ENCODE measurements around the gene COL13A1. TPM values are rescaled to one million over a fixed set of nuclear protein-coding genes. Genes with fewer than 3 reads are reported as not detected.

The COL13A1 gene
- total RNA-seq, 4 donors from 2014 or later: 2.0 to 3.8 TPM; not detected in 2

DNA sequence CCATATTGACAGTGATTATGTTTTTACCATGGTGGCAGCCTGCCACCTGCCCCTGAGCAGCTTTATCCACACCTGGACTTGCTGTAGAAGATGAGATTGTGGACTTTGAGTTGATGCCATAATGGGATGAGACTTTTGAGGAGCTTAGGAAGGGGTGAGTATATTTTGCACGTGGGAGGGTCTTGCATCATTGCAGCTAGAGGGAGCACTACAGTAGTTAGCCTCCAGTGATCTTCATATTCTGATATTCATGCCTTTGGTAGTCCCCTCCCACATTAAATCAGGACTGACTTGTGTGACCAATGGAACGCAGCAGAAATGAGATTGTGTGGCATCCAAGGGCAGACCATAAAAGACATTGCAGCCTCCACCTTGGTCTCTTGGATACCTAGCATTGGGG is 18.2 kb upstream of the COL13A1 start:
- H3K4me1 ChIP-seq: no peaks in the 10 kb centered on the region
- TF ChIP-seq POLR2A (IDR thresholded peaks at IDR 0.05): no peak
- TF ChIP-seq, protein P1, sequence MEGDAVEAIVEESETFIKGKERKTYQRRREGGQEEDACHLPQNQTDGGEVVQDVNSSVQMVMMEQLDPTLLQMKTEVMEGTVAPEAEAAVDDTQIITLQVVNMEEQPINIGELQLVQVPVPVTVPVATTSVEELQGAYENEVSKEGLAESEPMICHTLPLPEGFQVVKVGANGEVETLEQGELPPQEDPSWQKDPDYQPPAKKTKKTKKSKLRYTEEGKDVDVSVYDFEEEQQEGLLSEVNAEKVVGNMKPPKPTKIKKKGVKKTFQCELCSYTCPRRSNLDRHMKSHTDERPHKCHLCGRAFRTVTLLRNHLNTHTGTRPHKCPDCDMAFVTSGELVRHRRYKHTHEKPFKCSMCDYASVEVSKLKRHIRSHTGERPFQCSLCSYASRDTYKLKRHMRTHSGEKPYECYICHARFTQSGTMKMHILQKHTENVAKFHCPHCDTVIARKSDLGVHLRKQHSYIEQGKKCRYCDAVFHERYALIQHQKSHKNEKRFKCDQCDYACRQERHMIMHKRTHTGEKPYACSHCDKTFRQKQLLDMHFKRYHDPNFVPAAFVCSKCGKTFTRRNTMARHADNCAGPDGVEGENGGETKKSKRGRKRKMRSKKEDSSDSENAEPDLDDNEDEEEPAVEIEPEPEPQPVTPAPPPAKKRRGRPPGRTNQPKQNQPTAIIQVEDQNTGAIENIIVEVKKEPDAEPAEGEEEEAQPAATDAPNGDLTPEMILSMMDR (IDR thresholded peaks at IDR 0.05): no peak
- no peaks in the 10 kb centered on the region for H3K36me3 ChIP-seq
- no peak overlapping the region for H3K27ac ChIP-seq
- DNase-seq: no peak
- H3K27me3 ChIP-seq: peaks cover 0 to 49% (median 0%) of the 10 kb centered on the region in 4 donors
- H3K4me3 ChIP-seq: no peak overlapping the region
- WGBS, 2 donors: 33 to 46% methylated on average over 2 of the region's 2 CpGs
- intact Hi-C loops (cut with DNase I): no loop called here
- H3K9me3 ChIP-seq: no peaks in the 10 kb centered on the region

DNA sequence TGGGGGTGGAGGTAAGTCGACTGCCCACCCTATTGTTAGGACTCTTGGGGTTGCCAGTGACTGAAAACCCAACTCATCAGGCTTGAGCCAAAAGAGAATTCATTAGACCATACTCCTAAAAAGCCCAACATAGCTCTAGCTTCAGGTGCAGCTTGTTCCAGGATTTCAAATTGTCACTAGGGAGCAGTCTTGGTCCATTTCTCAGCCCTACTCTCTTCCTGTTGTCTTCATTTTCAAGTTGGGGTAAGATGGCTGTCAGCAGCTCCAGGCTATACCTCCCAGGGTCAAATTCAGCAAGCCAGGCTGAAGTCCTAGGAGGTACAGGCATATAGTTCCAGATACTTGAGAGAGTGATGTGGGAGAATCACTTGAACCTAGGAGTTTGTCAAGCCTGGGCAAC is 14.9 kb upstream of the COL13A1 start:
- 67 to 86% methylated on average over 1 of the region's 1 CpG for WGBS, 2 donors
- intact Hi-C loops (cut with DNase I): no loop called here
- Histone ChIP-seq H3K27ac (no peak overlapping the region), H3K27me3 (peaks cover 0 to 35% (median 0%) of the 10 kb centered on the region in 4 donors), H3K4me3 (no peak overlapping the region), H3K9me3 (no peaks in the 10 kb centered on the region), H3K36me3 (no peaks in the 10 kb centered on the region), H3K4me1 (peaks cover 0 to 5% (median 0%) of the 10 kb centered on the region in 3 donors)
- TF ChIP-seq, protein P1 (IDR thresholded peaks at IDR 0.05): peak in 2 of 6 experiments; percentile 17 to 39
- TF ChIP-seq POLR2A (IDR thresholded peaks at IDR 0.05): no peak
- DNase-seq: no peak

GRCh38 chr10:69787681-69788080 is 14.0 kb upstream of the COL13A1 start:
- Histone ChIP-seq H3K9me3 (no peaks in the 10 kb centered on the region), H3K4me3 (no peak overlapping the region), H3K27ac (no peak overlapping the region), H3K36me3 (no peaks in the 10 kb centered on the region), H3K4me1 (peaks cover 0 to 5% (median 0%) of the 10 kb centered on the region in 3 donors), H3K27me3 (peaks cover 0 to 27% (median 0%) of the 10 kb centered on the region in 4 donors)
- no peak for TF ChIP-seq POLR2A (IDR thresholded peaks at IDR 0.05)
- TF ChIP-seq, protein P1 (IDR thresholded peaks at IDR 0.05): no peak
- intact Hi-C loops (cut with DNase I): no loop called here
- no peak for DNase-seq
- WGBS, 2 donors: 92 to 100% methylated on average over 1 to 2 of the region's 6 CpGs

DNA sequence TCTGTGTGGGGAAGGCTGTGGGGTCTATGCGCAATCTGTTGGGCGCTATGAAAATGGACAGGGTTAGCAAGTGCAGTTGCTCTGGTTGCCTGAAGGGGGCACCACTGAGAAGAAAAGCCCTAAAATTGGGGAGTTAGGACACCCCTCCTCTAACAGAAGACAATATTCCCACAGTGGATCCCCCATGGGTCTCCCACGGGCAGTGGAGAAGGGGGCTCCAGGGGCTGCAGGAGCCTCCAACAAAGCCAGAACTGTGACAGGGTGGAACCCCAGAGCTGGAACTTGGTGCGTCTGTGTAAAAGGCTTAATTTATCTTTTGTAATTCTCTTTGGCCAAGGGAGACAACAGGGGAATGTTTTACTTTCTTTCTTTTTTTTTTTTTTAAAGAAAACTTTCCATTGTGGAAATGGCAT is 12.5 kb upstream of the COL13A1 start:
- no peaks in the 10 kb centered on the region for H3K9me3 ChIP-seq
- H3K4me1 ChIP-seq: peaks cover 0 to 5% (median 0%) of the 10 kb centered on the region in 3 donors
- H3K27ac ChIP-seq: no peak overlapping the region
- H3K36me3 ChIP-seq: no peaks in the 10 kb centered on the region
- peaks cover 0 to 14% (median 0%) of the 10 kb centered on the region in 4 donors for H3K27me3 ChIP-seq
- no peak for DNase-seq
- intact Hi-C loops (cut with DNase I): no loop called here
- 38 to 58% methylated on average over 2 to 4 of the region's 4 CpGs for WGBS, 2 donors
- H3K4me3 ChIP-seq: no peak overlapping the region
- no peak for TF ChIP-seq POLR2A (IDR thresholded peaks at IDR 0.05)
- TF ChIP-seq, protein P1 (IDR thresholded peaks at IDR 0.05): peak in 5 of 6 experiments; percentile 14 to 66 (median 41)

- Histone ChIP-seq H3K4me1 (peaks cover 0 to 5% (median 0%) of the 10 kb centered on the region in 3 donors), H3K36me3 (no peaks in the 10 kb centered on the region), H3K27me3 (peaks cover 0 to 8% (median 0%) of the 10 kb centered on the region in 4 donors), H3K4me3 (no peak overlapping the region), H3K9me3 (peaks cover 0 to 13% (median 7%) of the 10 kb centered on the region in 3 donors), H3K27ac (no peak overlapping the region)
- DNase-seq: no peak
- TF ChIP-seq POLR2A (IDR thresholded peaks at IDR 0.05): no peak
- TF ChIP-seq, protein P1 (IDR thresholded peaks at IDR 0.05): no peak
- 87 to 95% methylated on average over 5 of the region's 5 CpGs for WGBS, 2 donors
- intact Hi-C loops (cut with DNase I): no loop called here
These were observed 9.9 kb upstream of the COL13A1 start for GRCh38 chr10:69791812-69792211.

Data from esophagus squamous epithelium (tissue), 5 donors.